ENCODE results near the gene CCDC177. TPM values are rescaled to one million over a fixed set of nuclear protein-coding genes. Genes with fewer than 3 reads are reported as not detected.

Gene CCDC177
- polyA plus RNA-seq, 3 donors: not detected

GRCh38 chr14:69572030-69572840, 2.4 kb downstream of the CCDC177 start:
- WGBS (ENCODE audit: insufficient coverage): 10% methylated on average over 112 of the region's 112 CpGs
- Histone ChIP-seq H3K79me2 (ENCODE audit: insufficient read depth, low read length) (no peaks in the 10 kb centered on the region), H2AFZ (ENCODE audit: insufficient read depth, low read depth, low read length, poor library complexity, severe bottlenecking) (no peak overlapping the region), H3K9ac (ENCODE audit: insufficient read depth, low read length, poor library complexity, severe bottlenecking) (no peak overlapping the region), H3K4me2 (replicated peaks; ENCODE audit: extremely low read depth, low read length, poor library complexity, severe bottlenecking) (peak overlapping the region; percentile 39), H3K9me3 (replicated peaks in 1 of 2; ENCODE audit: control insufficient read depth in 1 of 2, insufficient read depth in 1 of 2, low read length in 2 of 2) (peaks cover 0 to 18% of the 10 kb centered on the region in 2 donors), H3K27me3 (ENCODE audit: control insufficient read depth in 2 of 2, insufficient read depth in 2 of 2, low read length in 2 of 2) (peaks cover 28 to 88% of the 10 kb centered on the region in 2 donors), H3K4me1 (ENCODE audit: control insufficient read depth in 1 of 2, insufficient read depth in 2 of 2, low read length in 2 of 2) (peaks cover 3 to 13% of the 10 kb centered on the region in 2 donors), H3K36me3 (replicated peaks in 1 of 2; ENCODE audit: control insufficient read depth in 1 of 2, insufficient read depth in 2 of 2, low read length in 2 of 2) (no peaks in the 10 kb centered on the region), H3K27ac (ENCODE audit: low read depth in 1 of 2, low read length in 2 of 2) (no peak overlapping the region), H4K20me1 (ENCODE audit: insufficient read depth, low read length) (no peaks in the 10 kb centered on the region), H3K4me3 (replicated peaks in 1 of 3; ENCODE audit: low read depth in 2 of 3, low read length in 3 of 3) (no peak overlapping the region)
- intact Hi-C loops (cut with micrococcal nuclease): loop anchor here (5.0 to 10.0 kb wide), 2 partner anchors 40 to 327 kb away; no protein-coding TSS in a partner anchor
- Mint-ChIP-seq H3K9me3 (peaks cover 0 to 11% (median 5%) of the 10 kb centered on the region in 7 donors), H3K27ac (no peak overlapping the region), H3K36me3 (peaks cover 0 to 2% of the 10 kb centered on the region in 2 donors), H3K4me1 (peaks cover 13% of the 10 kb centered on the region), H3K4me3 (peak overlapping the region in 1 of 2 donors; percentile 79), H3K27me3 (ENCODE audit: low read depth in 3 of 3) (peaks cover 80 to 97% (median 89%) of the 10 kb centered on the region in 3 donors)
- TF ChIP-seq, protein P1, sequence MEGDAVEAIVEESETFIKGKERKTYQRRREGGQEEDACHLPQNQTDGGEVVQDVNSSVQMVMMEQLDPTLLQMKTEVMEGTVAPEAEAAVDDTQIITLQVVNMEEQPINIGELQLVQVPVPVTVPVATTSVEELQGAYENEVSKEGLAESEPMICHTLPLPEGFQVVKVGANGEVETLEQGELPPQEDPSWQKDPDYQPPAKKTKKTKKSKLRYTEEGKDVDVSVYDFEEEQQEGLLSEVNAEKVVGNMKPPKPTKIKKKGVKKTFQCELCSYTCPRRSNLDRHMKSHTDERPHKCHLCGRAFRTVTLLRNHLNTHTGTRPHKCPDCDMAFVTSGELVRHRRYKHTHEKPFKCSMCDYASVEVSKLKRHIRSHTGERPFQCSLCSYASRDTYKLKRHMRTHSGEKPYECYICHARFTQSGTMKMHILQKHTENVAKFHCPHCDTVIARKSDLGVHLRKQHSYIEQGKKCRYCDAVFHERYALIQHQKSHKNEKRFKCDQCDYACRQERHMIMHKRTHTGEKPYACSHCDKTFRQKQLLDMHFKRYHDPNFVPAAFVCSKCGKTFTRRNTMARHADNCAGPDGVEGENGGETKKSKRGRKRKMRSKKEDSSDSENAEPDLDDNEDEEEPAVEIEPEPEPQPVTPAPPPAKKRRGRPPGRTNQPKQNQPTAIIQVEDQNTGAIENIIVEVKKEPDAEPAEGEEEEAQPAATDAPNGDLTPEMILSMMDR (IDR thresholded peaks at IDR 0.05): no peak
- DNase-seq: peak in 1 of 3 donors; percentile 17

DNA sequence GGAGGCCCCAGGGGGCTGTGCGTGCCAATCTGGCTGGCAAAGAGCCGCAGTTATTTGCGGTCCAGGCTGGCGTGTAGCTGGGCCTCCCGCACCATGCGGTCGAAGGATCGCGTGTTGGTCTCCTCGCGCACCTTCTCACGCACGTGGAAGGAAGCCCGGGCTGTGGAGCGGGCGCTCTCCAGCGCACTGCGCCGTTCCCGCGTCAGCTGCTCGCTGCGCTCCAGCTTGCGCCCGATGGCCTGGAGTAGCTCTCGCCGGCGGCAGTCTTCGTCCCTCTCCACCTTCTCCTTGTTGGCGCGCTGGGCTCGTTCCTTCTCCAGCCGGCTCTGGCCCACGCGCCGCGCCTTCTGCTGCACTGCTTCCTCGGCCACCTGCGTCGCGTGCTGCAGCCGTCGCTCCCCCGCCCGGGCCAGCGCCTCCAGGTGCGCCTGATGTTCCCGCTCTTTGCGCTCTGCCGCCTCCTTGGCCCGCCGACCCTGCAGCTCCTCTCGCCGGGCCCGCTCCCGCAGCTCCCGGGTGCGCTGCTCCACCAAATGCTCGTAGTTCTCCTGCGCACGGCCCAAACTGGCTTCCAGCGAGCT, 3.1 kb downstream of the CCDC177 start:
- no peak overlapping the region for H3K27ac Mint-ChIP-seq
- no peak overlapping the region for H3K27ac ChIP-seq (ENCODE audit: low read depth in 1 of 2, low read length in 2 of 2)
- peaks cover 3 to 13% of the 10 kb centered on the region in 2 donors for H3K4me1 ChIP-seq (ENCODE audit: control insufficient read depth in 1 of 2, insufficient read depth in 2 of 2, low read length in 2 of 2)
- peaks cover 13% of the 10 kb centered on the region for H3K4me1 Mint-ChIP-seq
- intact Hi-C loops (cut with micrococcal nuclease): loop anchor here (5.0 to 10.0 kb wide), 2 partner anchors 39 to 327 kb away; no protein-coding TSS in a partner anchor
- peak overlapping the region in 1 of 2 donors; percentile 77 for H3K4me3 Mint-ChIP-seq
- no peak for DNase-seq
- peaks cover 81 to 98% (median 86%) of the 10 kb centered on the region in 3 donors for H3K27me3 Mint-ChIP-seq (ENCODE audit: low read depth in 3 of 3)
- H3K9me3 Mint-ChIP-seq: peaks cover 0 to 10% (median 5%) of the 10 kb centered on the region in 7 donors
- no peak overlapping the region for H2AFZ ChIP-seq (ENCODE audit: insufficient read depth, low read depth, low read length, poor library complexity, severe bottlenecking)
- H3K4me3 ChIP-seq (replicated peaks in 1 of 3; ENCODE audit: low read depth in 2 of 3, low read length in 3 of 3): no peak overlapping the region
- no peaks in the 10 kb centered on the region for H3K36me3 ChIP-seq (replicated peaks in 1 of 2; ENCODE audit: control insufficient read depth in 1 of 2, insufficient read depth in 2 of 2, low read length in 2 of 2)
- H3K9me3 ChIP-seq (replicated peaks in 1 of 2; ENCODE audit: control insufficient read depth in 1 of 2, insufficient read depth in 1 of 2, low read length in 2 of 2): peaks cover 0 to 18% of the 10 kb centered on the region in 2 donors
- no peaks in the 10 kb centered on the region for H3K79me2 ChIP-seq (ENCODE audit: insufficient read depth, low read length)
- H3K4me2 ChIP-seq (replicated peaks; ENCODE audit: extremely low read depth, low read length, poor library complexity, severe bottlenecking): peak overlapping the region; percentile 39
- H3K36me3 Mint-ChIP-seq: peaks cover 0 to 2% of the 10 kb centered on the region in 2 donors
- no peak overlapping the region for H3K9ac ChIP-seq (ENCODE audit: insufficient read depth, low read length, poor library complexity, severe bottlenecking)
- TF ChIP-seq, protein P1 (IDR thresholded peaks at IDR 0.05): no peak
- WGBS (ENCODE audit: insufficient coverage): 18% methylated on average over 62 of the region's 62 CpGs
- H4K20me1 ChIP-seq (ENCODE audit: insufficient read depth, low read length): no peaks in the 10 kb centered on the region
- peaks cover 33 to 85% of the 10 kb centered on the region in 2 donors for H3K27me3 ChIP-seq (ENCODE audit: control insufficient read depth in 2 of 2, insufficient read depth in 2 of 2, low read length in 2 of 2)
